ENCODE measurements around the gene SCN5A. TPM values are rescaled to one million over a fixed set of nuclear protein-coding genes. Genes with fewer than 3 reads are reported as not detected.

The SCN5A gene
- polyA plus RNA-seq, 1 experiment = 0.74 TPM

DNA sequence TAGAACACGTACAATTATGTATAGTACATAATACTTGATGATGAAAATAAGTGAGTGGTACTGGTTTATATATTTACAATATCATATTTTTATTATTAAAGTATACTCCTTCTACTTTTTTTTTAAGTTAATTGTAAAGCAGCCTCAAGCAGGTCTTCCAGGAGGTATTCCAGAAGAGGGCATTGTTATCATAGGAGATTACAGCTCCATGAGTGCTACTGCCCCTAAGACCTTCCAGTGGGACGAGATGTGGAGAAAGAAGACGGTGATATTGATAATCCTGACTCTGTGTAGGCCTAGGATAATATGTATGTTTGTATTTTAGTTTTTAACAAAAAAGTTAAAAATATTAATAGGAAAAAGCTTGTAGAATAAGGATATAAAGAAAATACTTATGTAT lies 40.3 kb upstream of the SCN5A start:
- peak; percentile 26 for TF ChIP-seq CTCF (IDR thresholded peaks at IDR 0.05; ENCODE audit: insufficient read depth, low read depth, low read length)
- no peaks in the 10 kb centered on the region; the same call in 1 of the 2 replicates for H3K27me3 ChIP-seq (ENCODE audit: control insufficient read depth, insufficient read depth, low read length)
- CTCF ChIA-PET = interaction anchor here (0.7 to 2.1 kb wide), 5 partner anchors 13 to 310 kb away, joined by 3 to 17 read pairs (median 4); no protein-coding TSS in a partner anchor
- H3K4me3 ChIP-seq (ENCODE audit: low read depth, low read length) = no peak overlapping the region
- H3K36me3 ChIP-seq (ENCODE audit: control insufficient read depth, insufficient read depth, low read length) = no peaks in the 10 kb centered on the region
- POLR2A ChIA-PET = no interaction called here
- no peak for DNase-seq (ENCODE audit: low read depth)

GRCh38 chr3:38689346-38689745 lies 39.9 kb upstream of the SCN5A start:
- ChIA-PET CTCF (interaction anchor here (0.7 to 2.1 kb wide), 5 partner anchors 13 to 165 kb away, joined by 3 to 17 read pairs (median 3); no protein-coding TSS in a partner anchor), POLR2A (no interaction called here)
- no peak for DNase-seq (ENCODE audit: low read depth)
- H3K4me3 ChIP-seq (ENCODE audit: low read depth, low read length) = no peak overlapping the region
- H3K36me3 ChIP-seq (ENCODE audit: control insufficient read depth, insufficient read depth, low read length) = no peaks in the 10 kb centered on the region
- TF ChIP-seq CTCF (IDR thresholded peaks at IDR 0.05; ENCODE audit: insufficient read depth, low read depth, low read length) = no peak
- H3K27me3 ChIP-seq (ENCODE audit: control insufficient read depth, insufficient read depth, low read length) = no peaks in the 10 kb centered on the region; the same call in 1 of the 2 replicates

DNA sequence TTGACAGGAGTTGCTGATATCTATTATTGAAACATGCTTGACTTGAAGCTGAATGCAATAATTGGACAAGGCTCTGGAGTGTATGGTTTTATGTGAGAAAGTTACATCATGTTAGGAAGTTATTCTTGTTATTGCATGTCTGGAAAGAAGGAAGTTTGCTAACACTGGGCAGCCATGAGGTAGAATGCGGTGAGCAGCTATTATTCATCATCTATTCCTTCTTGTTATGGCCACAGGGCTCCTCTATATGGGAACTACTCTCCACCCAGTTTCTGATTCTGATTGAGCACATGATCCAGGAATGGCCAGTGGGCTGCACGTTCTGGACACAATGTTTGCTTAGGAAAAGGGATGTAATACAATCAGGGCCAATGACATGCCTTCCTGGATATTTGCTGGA lies 37.8 kb upstream of the SCN5A start:
- POLR2A ChIA-PET = no interaction called here
- Histone ChIP-seq H3K4me3 (ENCODE audit: low read depth, low read length) (no peak overlapping the region), H3K27me3 (ENCODE audit: control insufficient read depth, insufficient read depth, low read length) (no peaks in the 10 kb centered on the region; the same call in 1 of the 2 replicates), H3K36me3 (ENCODE audit: control insufficient read depth, insufficient read depth, low read length) (no peaks in the 10 kb centered on the region)
- no peak for TF ChIP-seq CTCF (IDR thresholded peaks at IDR 0.05; ENCODE audit: insufficient read depth, low read depth, low read length)
- DNase-seq (ENCODE audit: low read depth) = no peak
- CTCF ChIA-PET = interaction anchor here (1.7 kb wide), 1 partner anchor 313 kb away, joined by 6 read pairs; no protein-coding TSS in a partner anchor

GRCh38 chr3:38684546-38684945 lies 35.1 kb upstream of the SCN5A start:
- CTCF ChIA-PET = interaction anchor here (1.2 kb wide), 1 partner anchor 33 kb away, joined by 3 read pairs; no protein-coding TSS in a partner anchor

DNA sequence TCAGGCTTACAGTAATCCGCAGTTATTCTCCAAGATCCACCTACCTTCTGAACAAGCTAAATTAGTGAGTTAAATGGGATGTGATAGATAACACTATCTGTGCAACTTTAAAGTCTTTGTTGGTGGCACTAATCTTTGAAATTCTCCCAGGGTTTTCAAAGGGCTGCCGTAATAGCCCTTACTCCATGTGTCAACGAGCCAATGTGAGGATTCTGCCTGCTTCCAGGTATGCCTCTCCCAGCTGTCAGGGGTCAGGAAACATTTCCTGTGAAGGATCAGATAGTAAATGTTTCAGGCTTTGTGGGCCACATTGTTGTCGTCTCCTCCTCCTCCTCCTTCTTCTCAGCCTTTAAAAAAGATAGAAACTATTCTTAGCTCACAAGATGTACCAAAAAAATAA lies 20.2 kb upstream of the SCN5A start:
- Histone ChIP-seq H3K27me3 (ENCODE audit: control insufficient read depth, insufficient read depth, low read length) (peaks cover 1% of the 10 kb centered on the region; the same call in 1 of the 2 replicates), H3K4me3 (ENCODE audit: low read depth, low read length) (no peak overlapping the region), H3K36me3 (ENCODE audit: control insufficient read depth, insufficient read depth, low read length) (no peaks in the 10 kb centered on the region)
- no peak for DNase-seq (ENCODE audit: low read depth)
- ChIA-PET CTCF (interaction anchor here (1.1 to 3.8 kb wide), 4 partner anchors 12 to 149 kb away, joined by 3 to 17 read pairs (median 4); no protein-coding TSS in a partner anchor), POLR2A (no interaction called here)
- TF ChIP-seq CTCF (IDR thresholded peaks at IDR 0.05; ENCODE audit: insufficient read depth, low read depth, low read length) = no peak

More at GRCh38 chr3:38684546-38684945, 35.1 kb upstream of the SCN5A start:
- Histone ChIP-seq H3K36me3 (ENCODE audit: control insufficient read depth, insufficient read depth, low read length) (no peaks in the 10 kb centered on the region), H3K4me3 (ENCODE audit: low read depth, low read length) (no peak overlapping the region), H3K27me3 (ENCODE audit: control insufficient read depth, insufficient read depth, low read length) (peaks cover 3% of the 10 kb centered on the region)
- POLR2A ChIA-PET = no interaction called here
- DNase-seq (ENCODE audit: low read depth) = no peak
- no peak for TF ChIP-seq CTCF (IDR thresholded peaks at IDR 0.05; ENCODE audit: insufficient read depth, low read depth, low read length)
